ENCODE data around the gene SGPP2. TPM values are rescaled to one million over a fixed set of nuclear protein-coding genes. Genes with fewer than 3 reads are reported as not detected.

SGPP2 gene
- total RNA-seq, 1 donor from 2014 or later: 0.25 TPM

GRCh38 chr2:222436040-222436413, 11.7 kb downstream of the SGPP2 start:
- no peaks in the 10 kb centered on the region for H3K9me3 Mint-ChIP-seq
- H3K27ac Mint-ChIP-seq: no peak overlapping the region
- H3K27me3 Mint-ChIP-seq (ENCODE audit: low read depth): peaks cover 20% of the 10 kb centered on the region
- no peak for TF ChIP-seq CTCF (IDR thresholded peaks at IDR 0.05; ENCODE audit: unreplicated experiment)
- H3K36me3 Mint-ChIP-seq: no peaks in the 10 kb centered on the region
- DNase-seq (ENCODE audit: low spot score in 2 of 2, unreplicated experiment in 2 of 2): no peak
- H3K4me3 Mint-ChIP-seq: no peak overlapping the region
- H3K4me1 Mint-ChIP-seq: peaks cover 8% of the 10 kb centered on the region

GRCh38 chr2:222439692-222440091, 15.3 kb downstream of the SGPP2 start:
- H3K27me3 Mint-ChIP-seq (ENCODE audit: low read depth): peaks cover 2% of the 10 kb centered on the region
- DNase-seq (ENCODE audit: low spot score in 2 of 2, unreplicated experiment in 2 of 2): no peak
- H3K27ac Mint-ChIP-seq: no peak overlapping the region
- TF ChIP-seq CTCF (IDR thresholded peaks at IDR 0.05; ENCODE audit: unreplicated experiment): no peak
- peaks cover 10% of the 10 kb centered on the region for H3K4me1 Mint-ChIP-seq
- H3K36me3 Mint-ChIP-seq: no peaks in the 10 kb centered on the region
- H3K9me3 Mint-ChIP-seq: no peaks in the 10 kb centered on the region
- no peak overlapping the region for H3K4me3 Mint-ChIP-seq

GRCh38 chr2:222440673-222441422, 16.5 kb downstream of the SGPP2 start:
- Mint-ChIP-seq H3K27me3 (ENCODE audit: low read depth) (peaks cover 2% of the 10 kb centered on the region), H3K4me3 (no peak overlapping the region)

GRCh38 chr2:222442665-222443064, 18.3 kb downstream of the SGPP2 start:
- Mint-ChIP-seq H3K9me3 (no peaks in the 10 kb centered on the region), H3K27me3 (ENCODE audit: low read depth) (peaks cover 6% of the 10 kb centered on the region), H3K4me3 (no peak overlapping the region), H3K27ac (no peak overlapping the region), H3K4me1 (peaks cover 10% of the 10 kb centered on the region), H3K36me3 (no peaks in the 10 kb centered on the region)
- TF ChIP-seq CTCF (IDR thresholded peaks at IDR 0.05; ENCODE audit: unreplicated experiment): no peak
- no peak for DNase-seq (ENCODE audit: low spot score in 2 of 2, unreplicated experiment in 2 of 2)

More at GRCh38 chr2:222440673-222441422, 16.5 kb downstream of the SGPP2 start:
- Mint-ChIP-seq H3K27ac (no peak overlapping the region), H3K9me3 (no peaks in the 10 kb centered on the region), H3K36me3 (no peaks in the 10 kb centered on the region), H3K4me1 (peaks cover 10% of the 10 kb centered on the region)
- no peak for DNase-seq (ENCODE audit: low spot score in 2 of 2, unreplicated experiment in 2 of 2)
- TF ChIP-seq CTCF (IDR thresholded peaks at IDR 0.05; ENCODE audit: unreplicated experiment): no peak

GRCh38 chr2:222445227-222445626, 20.9 kb downstream of the SGPP2 start:
- no peaks in the 10 kb centered on the region for H3K36me3 Mint-ChIP-seq
- H3K4me1 Mint-ChIP-seq: peaks cover 14% of the 10 kb centered on the region
- no peak overlapping the region for H3K4me3 Mint-ChIP-seq
- H3K27ac Mint-ChIP-seq: no peak overlapping the region
- no peaks in the 10 kb centered on the region for H3K9me3 Mint-ChIP-seq
- no peak for TF ChIP-seq CTCF (IDR thresholded peaks at IDR 0.05; ENCODE audit: unreplicated experiment)
- no peak for DNase-seq (ENCODE audit: low spot score in 2 of 2, unreplicated experiment in 2 of 2)
- peaks cover 22% of the 10 kb centered on the region for H3K27me3 Mint-ChIP-seq (ENCODE audit: low read depth)

All from mesothelial cell of epicardium (in vitro differentiated cells).